Epithelial cell of proximal tubule (primary cell): ENCODE measurements around the gene TM7SF2. TPM values are rescaled to one million over a fixed set of nuclear protein-coding genes. Genes with fewer than 3 reads are reported as not detected.

Source experiments
- DNase-seq: peaks from one replicate; pipeline ENCODE4 v3.0.0-alpha.2; 2011; ENCODE audit warnings: low read depth
- H3K4me3 ChIP-seq: 2 replicates; pipeline ENCODE4 v1.5.1; 2011; ENCODE audit warnings: low read depth, mild to moderate bottlenecking, low read length
- total RNA-seq: library from RNA; depleted of rRNA; stranded (reverse); fragments of >200 nt; gene quantifications from 2 replicates; pipeline ENCODE4 v1.2.3, GENCODE V29; 2015
- TF ChIP-seq, protein P1 (sequence below): conservative IDR thresholded peaks from 2 replicates; pipeline ENCODE4 v1.5.1; 2012; ENCODE audit warnings: low read depth, mild to moderate bottlenecking, low read length

Gene TM7SF2
- total RNA-seq, 1 donor from 2014 or later = 52.5 TPM

DNA sequence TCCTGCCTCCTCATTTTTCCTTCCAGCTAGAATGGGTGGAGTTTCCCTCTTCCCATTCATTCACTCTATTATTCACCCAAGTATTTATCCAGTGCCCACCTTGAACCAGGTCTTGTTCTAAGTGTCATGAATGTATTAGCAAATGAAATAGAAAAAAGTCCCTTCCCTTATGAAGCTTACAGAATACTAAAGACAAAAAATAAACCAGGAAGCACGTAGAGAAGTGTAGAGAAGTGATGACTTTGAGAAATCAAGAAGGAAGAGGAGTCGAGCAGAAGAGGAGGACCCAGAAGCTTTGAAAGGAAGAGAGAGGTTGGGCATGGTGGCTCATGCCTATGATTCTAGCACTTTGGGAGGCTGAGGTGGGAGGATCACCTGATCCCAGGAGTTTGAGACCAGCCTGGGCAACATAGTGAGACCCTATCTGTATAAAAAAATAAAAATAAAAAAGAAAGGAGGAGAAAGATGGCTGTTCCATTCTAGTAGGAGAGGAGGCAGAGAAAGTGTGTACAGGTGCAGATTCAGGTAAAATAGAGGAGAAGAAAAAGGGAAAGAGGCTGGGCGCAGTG, 39.7 kb downstream of the TM7SF2 start:
- no peak overlapping the region for H3K4me3 ChIP-seq
- DNase-seq = no peak
- TF ChIP-seq, protein P1, sequence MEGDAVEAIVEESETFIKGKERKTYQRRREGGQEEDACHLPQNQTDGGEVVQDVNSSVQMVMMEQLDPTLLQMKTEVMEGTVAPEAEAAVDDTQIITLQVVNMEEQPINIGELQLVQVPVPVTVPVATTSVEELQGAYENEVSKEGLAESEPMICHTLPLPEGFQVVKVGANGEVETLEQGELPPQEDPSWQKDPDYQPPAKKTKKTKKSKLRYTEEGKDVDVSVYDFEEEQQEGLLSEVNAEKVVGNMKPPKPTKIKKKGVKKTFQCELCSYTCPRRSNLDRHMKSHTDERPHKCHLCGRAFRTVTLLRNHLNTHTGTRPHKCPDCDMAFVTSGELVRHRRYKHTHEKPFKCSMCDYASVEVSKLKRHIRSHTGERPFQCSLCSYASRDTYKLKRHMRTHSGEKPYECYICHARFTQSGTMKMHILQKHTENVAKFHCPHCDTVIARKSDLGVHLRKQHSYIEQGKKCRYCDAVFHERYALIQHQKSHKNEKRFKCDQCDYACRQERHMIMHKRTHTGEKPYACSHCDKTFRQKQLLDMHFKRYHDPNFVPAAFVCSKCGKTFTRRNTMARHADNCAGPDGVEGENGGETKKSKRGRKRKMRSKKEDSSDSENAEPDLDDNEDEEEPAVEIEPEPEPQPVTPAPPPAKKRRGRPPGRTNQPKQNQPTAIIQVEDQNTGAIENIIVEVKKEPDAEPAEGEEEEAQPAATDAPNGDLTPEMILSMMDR = no peak

DNA sequence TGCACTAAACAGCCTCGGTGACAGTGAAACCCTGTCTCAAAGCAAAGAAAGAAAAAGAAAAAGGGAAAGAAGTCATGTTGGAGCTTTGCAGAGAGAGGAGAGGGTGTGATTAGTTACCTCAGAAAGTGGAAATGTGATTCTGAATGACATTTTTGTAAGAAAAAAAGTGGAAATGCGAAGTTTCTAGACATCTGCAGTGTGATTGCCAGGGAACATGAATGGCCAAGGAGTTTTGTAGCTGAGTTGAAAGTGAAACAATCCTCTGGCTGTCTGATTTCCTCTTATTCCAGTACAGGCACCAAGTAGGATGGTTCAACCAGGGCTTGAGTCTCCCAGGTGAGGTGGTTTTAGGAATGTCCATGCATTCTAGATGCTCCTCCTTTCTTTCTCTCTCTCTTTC, 40.5 kb downstream of the TM7SF2 start:
- TF ChIP-seq, protein P1 = no peak
- no peak for DNase-seq
- H3K4me3 ChIP-seq = no peak overlapping the region

DNA sequence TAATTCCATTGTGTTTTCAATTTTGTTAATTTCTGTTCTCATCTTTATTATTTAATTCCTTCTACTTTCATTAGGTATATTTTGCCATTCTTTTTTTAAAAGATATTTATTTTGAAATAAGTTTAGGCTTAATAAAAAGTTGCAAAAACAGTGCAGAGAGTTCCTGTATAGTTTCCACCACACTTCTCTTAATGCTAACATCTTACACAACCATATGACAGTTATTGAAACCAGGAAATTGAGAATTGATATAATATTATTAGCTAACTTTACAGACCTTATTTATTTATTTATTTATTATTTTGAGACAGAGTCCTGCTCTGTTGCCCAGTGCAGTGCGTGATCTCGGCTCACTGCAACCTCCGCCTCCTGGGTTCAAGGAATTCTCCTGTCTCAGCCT, 44.6 kb downstream of the TM7SF2 start:
- no peak overlapping the region for H3K4me3 ChIP-seq
- DNase-seq = no peak
- TF ChIP-seq, protein P1 = no peak

DNA sequence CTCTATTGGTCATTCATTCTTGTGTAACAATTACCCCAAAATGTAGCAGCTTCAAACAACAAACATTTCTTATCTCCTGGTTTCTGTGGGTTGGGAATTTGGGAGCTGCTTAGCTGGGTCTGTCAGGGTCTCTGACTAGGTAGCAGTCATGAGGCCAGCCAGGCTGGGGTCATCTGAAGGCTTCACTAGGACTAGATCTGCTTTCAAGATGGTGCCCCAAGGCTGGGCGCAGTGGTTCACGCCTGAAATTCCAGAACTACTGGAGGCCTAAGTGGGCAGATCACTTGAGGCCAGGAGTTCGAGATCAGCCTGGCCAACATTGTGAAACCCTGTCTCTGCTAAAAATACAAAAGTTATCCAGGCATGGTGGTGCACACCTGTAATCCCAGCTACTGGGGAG, 45.3 kb downstream of the TM7SF2 start:
- DNase-seq = no peak
- TF ChIP-seq, protein P1 = no peak
- no peak overlapping the region for H3K4me3 ChIP-seq

DNA sequence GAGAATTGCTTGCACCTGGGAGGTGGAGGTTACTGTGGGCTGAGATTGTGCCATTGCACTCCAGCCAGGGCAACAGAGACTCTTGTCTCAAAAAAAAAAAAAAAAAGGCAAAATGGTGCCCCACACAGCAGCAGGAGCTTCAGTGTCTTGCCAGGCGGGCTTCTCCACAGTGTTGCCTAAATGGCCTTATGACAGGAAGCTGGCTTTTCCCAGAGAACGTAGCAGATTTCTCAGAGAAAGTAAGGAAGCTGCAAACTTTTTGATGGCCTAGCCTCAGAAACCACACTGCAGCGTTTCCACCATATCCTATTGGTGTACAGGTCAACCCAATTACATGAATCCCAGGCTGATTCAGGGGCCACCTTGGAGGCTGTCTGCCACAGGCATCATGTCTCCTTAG, 45.7 kb downstream of the TM7SF2 start:
- TF ChIP-seq, protein P1 = no peak
- H3K4me3 ChIP-seq = no peak overlapping the region
- DNase-seq = no peak

DNA sequence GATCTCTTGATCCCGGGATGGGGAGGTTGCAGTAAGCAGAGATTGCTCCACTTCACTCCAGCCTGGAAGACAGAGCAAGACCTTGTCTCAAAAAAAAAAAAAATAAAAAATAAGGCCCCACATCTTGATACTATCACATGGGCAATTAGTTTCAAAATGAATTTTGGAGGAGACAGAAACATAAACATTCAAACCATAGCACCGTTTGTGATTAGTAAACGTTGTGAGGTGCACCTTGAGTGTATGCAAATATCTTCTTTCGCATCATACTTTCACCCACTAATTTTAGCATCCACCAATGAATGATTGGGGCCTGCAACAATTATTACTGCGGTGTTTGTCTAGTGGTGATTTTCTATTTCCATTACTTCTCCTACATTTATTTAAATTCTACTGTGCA, 47.3 kb downstream of the TM7SF2 start:
- DNase-seq = no peak
- TF ChIP-seq, protein P1 = no peak
- no peak overlapping the region for H3K4me3 ChIP-seq

DNA sequence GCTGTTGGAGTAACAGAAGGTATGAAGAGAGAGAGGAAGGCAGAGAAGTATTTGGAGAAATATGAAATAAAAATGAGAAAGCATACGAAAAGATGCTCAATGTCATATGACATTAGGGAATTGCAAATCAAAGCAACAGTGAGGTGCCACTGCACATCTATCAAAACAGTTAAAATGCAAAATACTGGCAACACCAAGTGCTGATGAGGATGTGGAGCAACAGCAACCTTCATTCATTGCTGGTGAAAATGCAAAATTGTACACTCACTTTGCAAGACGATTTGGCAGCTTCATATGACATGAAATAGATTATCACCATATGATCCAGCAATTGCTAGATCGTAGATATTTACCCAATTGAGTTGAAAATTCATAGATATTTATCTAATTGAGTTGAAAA, 49.0 kb downstream of the TM7SF2 start:
- TF ChIP-seq, protein P1 = no peak
- no peak for DNase-seq
- no peak overlapping the region for H3K4me3 ChIP-seq
